AG04450 (cell line): ENCODE data around the gene STAB1. TPM values are rescaled to one million over a fixed set of nuclear protein-coding genes. Genes with fewer than 3 reads are reported as not detected.

Experiments
- CTCF ChIA-PET: fragments of 300-600, 350-600 bp; formaldehyde crosslinking; extraction: SDS; loops from one replicate; lab custom pipeline; 2022; ENCODE audit warnings: antibody characterized with exemption, inconsistent platforms; lab: Charles Lee
- POLR2A ChIA-PET: fragments of 350-600 bp; formaldehyde crosslinking; extraction: SDS; loops from one replicate; lab custom pipeline; 2021; ENCODE audit warnings: antibody characterized with exemption, inconsistent platforms; lab: Yijun Ruan, JAX
- DNase-seq: peaks from one replicate; pipeline ENCODE4 v3.0.0-alpha.2; 2011; ENCODE audit warnings: low read depth, low spot score
- H3K27ac ChIP-seq: one replicate; pipeline ENCODE4 v1.5.1; 2012; ENCODE audit warnings: low read depth, low read length, control low read depth
- H3K27me3 ChIP-seq: one replicate; pipeline ENCODE4 v1.6.0; 2012; ENCODE audit warnings: low read length; ENCODE audit not compliant: control insufficient read depth, insufficient read depth
- H3K4me3 ChIP-seq: 2 replicates; pipeline ENCODE4 v1.5.1; 2011; ENCODE audit warnings: mild to moderate bottlenecking, low read depth, low read length, control low read depth
- H3K9me3 ChIP-seq: 2 replicates; pipeline ENCODE4 v1.5.1; 2012; ENCODE audit warnings: low read length; ENCODE audit not compliant: control insufficient read depth, insufficient read depth
- CTCF ChIP-seq: IDR thresholded peaks from 2 replicates; pipeline ENCODE4 v1.5.1; 2011; ENCODE audit warnings: low read depth, low read length, control low read depth, inconsistent platforms
- polyA plus RNA-seq: library from polyadenylated mRNA; depleted of rRNA; stranded (reverse); fragments of >200 nt; gene quantifications from 2 replicates; pipeline ENCODE4 v1.2.3, GENCODE V29; 2011

STAB1 gene
- polyA plus RNA-seq, 1 experiment: 0.02 TPM

GRCh38 chr3:52452570-52453221, 42.4 kb upstream of the STAB1 start:
- Histone ChIP-seq H3K9me3 (no peaks in the 10 kb centered on the region), H3K4me3 (no peak overlapping the region), H3K27ac (no peak overlapping the region), H3K27me3 (no peaks in the 10 kb centered on the region)
- CTCF ChIA-PET: interaction anchor here (0.7 to 11.7 kb wide), 3 partner anchors 24 to 41 kb away, joined by 6 to 359 read pairs (median 6); no protein-coding TSS in a partner anchor
- POLR2A ChIA-PET: no interaction called here
- no peak for TF ChIP-seq CTCF
- DNase-seq: no peak

- H3K27ac ChIP-seq: no peak within 1 kb of the TSS
- ChIA-PET POLR2A (no interaction called here), CTCF (interaction anchor here (0.7 to 1.5 kb wide), 3 partner anchors 25 to 42 kb away, joined by 3 to 6 read pairs (median 6); no protein-coding TSS in a partner anchor)
- H3K9me3 ChIP-seq: no peaks in the 10 kb centered on the region
- no peak within 1 kb of the TSS for H3K4me3 ChIP-seq
- no peak for TF ChIP-seq CTCF
- no peak for DNase-seq
- no peaks in the 10 kb centered on the region for H3K27me3 ChIP-seq
Measured at GRCh38 chr3:52453496-52454249, 41.5 kb upstream of the STAB1 start, which contains the start of gene TNNC1. TNNC1 (minus strand) TSS chr3:52454041; CDS start chr3:52454015, 26 bp downstream.

- TF ChIP-seq CTCF: no peak
- Histone ChIP-seq H3K27ac (no peak overlapping the region), H3K9me3 (no peaks in the 10 kb centered on the region), H3K4me3 (no peak overlapping the region), H3K27me3 (no peaks in the 10 kb centered on the region)
- ChIA-PET POLR2A (no interaction called here), CTCF (interaction anchor here (1.1 to 1.5 kb wide), 2 partner anchors 26 to 42 kb away, joined by 3 to 6 read pairs; no protein-coding TSS in a partner anchor)
- no peak for DNase-seq
Measured at GRCh38 chr3:52454250-52454937, 40.7 kb upstream of the STAB1 start.

- Histone ChIP-seq H3K4me3 (peak overlapping the region; percentile 80), H3K27me3 (no peaks in the 10 kb centered on the region), H3K27ac (peak overlapping the region; percentile 21), H3K9me3 (no peaks in the 10 kb centered on the region)
- no peak for DNase-seq
- CTCF ChIA-PET: interaction anchor here (1.1 kb wide), 1 partner anchor 42 kb away, joined by 3 read pairs; no protein-coding TSS in a partner anchor
- POLR2A ChIA-PET: no interaction called here
- no peak for TF ChIP-seq CTCF
Measured at GRCh38 chr3:52454938-52455282, 40.2 kb upstream of the STAB1 start.
